ENCODE measurements around the gene LIFR.

LIFR gene

DNA sequence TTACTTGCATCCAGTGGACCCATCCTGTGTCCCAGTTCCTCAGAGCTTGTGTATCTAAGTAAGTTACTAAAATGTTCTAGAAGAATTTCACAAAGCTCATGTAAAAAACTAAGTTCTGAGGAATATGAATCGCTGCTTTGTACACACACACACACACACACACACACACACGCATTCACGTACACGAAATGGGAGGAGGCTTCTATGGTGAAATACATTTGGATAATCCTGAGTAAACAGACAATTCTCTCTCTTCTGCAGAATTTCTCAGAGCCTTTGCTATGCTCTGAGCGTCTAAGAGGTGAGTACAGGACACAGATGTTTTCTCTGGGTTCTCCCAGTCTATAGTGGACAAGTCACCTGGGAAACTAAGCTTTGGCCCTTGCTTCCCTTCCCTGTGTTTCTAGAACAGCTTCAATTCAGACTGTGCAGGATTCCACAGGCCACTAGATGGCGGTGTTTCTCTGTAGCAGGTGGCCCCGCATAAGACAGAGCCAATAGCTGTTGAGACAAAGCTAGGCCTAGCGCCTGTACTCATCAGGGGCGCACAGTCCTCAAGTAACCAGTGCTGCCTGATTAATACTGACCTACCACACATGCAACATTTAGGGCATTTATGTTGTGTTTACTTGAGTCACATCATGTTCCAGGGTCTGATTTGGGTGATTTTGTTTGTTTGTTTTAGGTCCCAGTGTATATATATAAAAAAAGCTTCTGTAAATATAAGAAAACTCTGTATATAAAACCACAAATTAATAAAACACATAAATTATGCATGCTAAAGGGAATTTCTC is 114.8 kb downstream of the LIFR start:
- DNase-seq (ENCODE audit: low read depth) = peak; percentile 75

DNA sequence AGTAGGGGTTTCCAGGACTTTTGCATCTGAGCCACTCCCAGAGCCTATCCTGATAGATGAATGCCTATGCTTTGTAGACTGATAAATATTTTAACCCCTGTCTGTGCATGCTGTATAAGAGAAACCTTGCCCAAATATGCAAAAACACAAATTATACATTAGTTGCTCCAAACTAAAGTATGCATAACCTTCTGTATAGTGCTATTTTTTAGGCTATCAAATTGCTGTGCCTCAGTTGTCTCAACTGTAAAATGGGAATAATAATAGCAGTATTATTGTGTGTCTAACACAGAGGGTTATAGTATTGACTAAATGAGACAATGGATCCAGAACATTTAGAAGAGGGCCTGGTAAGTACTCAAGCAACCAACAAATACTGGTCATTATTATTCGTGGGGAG is 117.7 kb downstream of the LIFR start:
- DNase-seq (ENCODE audit: low read depth) = no peak

DNA sequence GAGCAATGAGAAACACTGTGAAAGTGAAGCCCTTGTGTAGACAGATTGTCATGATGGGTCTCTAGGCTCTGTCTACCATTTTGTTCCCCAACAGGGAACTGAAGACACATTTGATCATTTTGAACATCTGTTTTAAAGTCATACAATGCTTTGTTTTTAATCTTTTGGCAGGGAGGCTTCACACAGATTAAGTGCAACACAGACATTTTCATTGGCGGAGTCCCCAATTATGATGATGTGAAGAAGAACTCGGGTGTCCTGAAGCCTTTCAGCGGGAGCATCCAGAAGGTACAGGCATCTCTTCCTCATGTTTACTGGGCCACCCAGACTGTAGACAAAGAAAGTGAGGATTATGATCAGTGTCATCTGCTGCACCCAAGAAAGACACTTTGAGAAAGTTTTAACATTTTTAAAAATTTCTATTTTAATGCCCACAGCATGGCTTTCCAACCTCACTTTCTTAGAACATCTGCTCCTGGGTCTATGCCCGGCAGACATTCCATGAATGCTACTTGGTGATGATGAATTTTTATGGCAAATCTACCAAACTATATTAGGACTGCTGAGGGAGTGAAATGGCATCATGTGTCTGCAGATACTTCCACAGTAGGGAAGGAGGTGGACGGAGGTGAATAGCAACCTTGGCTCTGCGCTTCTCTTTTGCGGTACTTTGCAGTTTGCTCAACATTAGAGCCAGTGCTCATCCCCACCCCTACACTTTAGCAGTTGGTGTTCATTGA is 121.3 kb downstream of the LIFR start:
- no peak for DNase-seq (ENCODE audit: low read depth)

- DNase-seq (ENCODE audit: low read depth) = no peak
Observed at GRCh38 chr5:38433160-38433861, 123.1 kb downstream of the LIFR start.

DNA sequence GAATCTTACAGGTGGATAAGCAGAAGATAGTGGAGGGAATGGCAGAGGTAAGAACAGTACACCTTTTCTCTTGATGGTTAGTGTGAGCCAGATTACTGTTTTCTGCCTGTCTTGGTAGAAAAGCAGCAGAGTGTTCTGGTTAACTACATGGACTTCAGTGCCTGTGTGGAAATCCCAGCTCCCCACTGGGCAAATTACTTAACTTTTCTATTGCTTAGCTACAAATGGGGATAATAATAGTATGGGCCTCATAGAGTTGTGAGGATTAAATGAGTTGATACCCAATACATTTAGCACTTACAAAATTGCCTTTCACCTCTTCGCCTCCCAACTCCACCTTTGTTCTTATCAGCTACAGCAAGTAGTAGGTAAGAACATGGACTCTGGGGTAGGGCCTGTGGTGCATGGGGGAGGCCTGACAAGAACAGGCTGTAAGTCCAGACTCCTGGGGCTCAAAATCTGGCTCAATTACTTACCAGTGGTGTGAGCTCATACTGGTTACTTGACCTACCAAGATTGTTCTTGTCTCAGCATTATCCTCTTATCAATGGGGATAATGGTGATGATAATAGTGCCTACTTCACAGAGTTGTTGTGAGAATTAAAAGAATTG is 125.1 kb downstream of the LIFR start:
- DNase-seq (ENCODE audit: low read depth) = no peak

- DNase-seq (ENCODE audit: low read depth) = no peak
Observed at GRCh38 chr5:38426986-38427950, 129.2 kb downstream of the LIFR start.

- no peak for DNase-seq (ENCODE audit: low read depth)
Observed at GRCh38 chr5:38426490-38426889, 130.0 kb downstream of the LIFR start.
